Astrocyte of the cerebellum (primary cell): Measurements from ENCODE around the gene CENPH.
"Not testable (repeated sequence)": the region's sequence is repeated elsewhere in the genome, so short reads cannot be mapped to it uniquely, and the experiment has no call there.

Experiments
- DNase-seq: peaks from one replicate; pipeline ENCODE4 v3.0.0-alpha.2; 2011; ENCODE audit warnings: low read depth
- H3K4me3 ChIP-seq: 2 replicates; pipeline ENCODE4 v1.5.1; 2011; ENCODE audit warnings: mild to moderate bottlenecking, low read depth, low read length, moderate library complexity
- CTCF ChIP-seq: IDR thresholded peaks from 2 replicates; pipeline ENCODE4 v1.5.1; 2012; ENCODE audit warnings: low read length, low read depth, moderate library complexity, mild to moderate bottlenecking; ENCODE audit errors: missing control alignments
- in situ Hi-C: cut with HindIII; loops from 2 replicates; pipeline ENCODE4 v1.10.0; 2017; ENCODE audit warnings: low sequenced_read_pairs

Gene CENPH

GRCh38 chr5:69231281-69231680 lies 41.9 kb downstream of the CENPH start:
- H3K4me3 ChIP-seq, result no peak overlapping the region
- no peak for DNase-seq
- in situ Hi-C loops, result no loop called here
- TF ChIP-seq CTCF, result no peak

- TF ChIP-seq CTCF, result no peak
- DNase-seq, result no peak
- no peak overlapping the region for H3K4me3 ChIP-seq
- in situ Hi-C loops, result no loop called here
Measured at GRCh38 chr5:69231851-69232250, 42.5 kb downstream of the CENPH start.

- H3K4me3 ChIP-seq, result peak within 1 kb of the TSS; percentile 69
- in situ Hi-C loops, result no loop called here
- no peak for TF ChIP-seq CTCF
- peak; percentile 73 for DNase-seq
Measured at GRCh38 chr5:69234457-69235268, 45.3 kb downstream of the CENPH start, which contains the start of gene CDK7. Gene CDK7, plus strand, starts transcription at chr5:69234886. Its CDS starts 90 bp downstream, at chr5:69234976.

GRCh38 chr5:69236733-69237132 lies 47.4 kb downstream of the CENPH start:
- in situ Hi-C loops, H3K4me3 ChIP-seq, DNase-seq: not testable (repeated sequence)

- no peak for DNase-seq
- in situ Hi-C loops, result no loop called here
- no peak overlapping the region for H3K4me3 ChIP-seq
- no peak for TF ChIP-seq CTCF
Measured at GRCh38 chr5:69237877-69238276, 48.5 kb downstream of the CENPH start.

GRCh38 chr5:69238760-69239251 lies 49.4 kb downstream of the CENPH start:
- in situ Hi-C loops, result no loop called here
- no peak for TF ChIP-seq CTCF
- no peak overlapping the region for H3K4me3 ChIP-seq
- DNase-seq, result peak; percentile 40

GRCh38 chr5:69242215-69242927 lies 53.0 kb downstream of the CENPH start:
- no peak for TF ChIP-seq CTCF
- no peak overlapping the region for H3K4me3 ChIP-seq
- in situ Hi-C loops, result no loop called here
- no peak for DNase-seq
